ELF-1 (cell line): ENCODE measurements around the gene KATNB1.
"Not testable (repeated sequence)": the region's sequence is repeated elsewhere in the genome, so short reads cannot be mapped to it uniquely, and the experiment has no call there.

Experiments
- DNase-seq: peaks from one replicate; pipeline ENCODE4 v3.0.0-alpha.2; 2016; ENCODE audit warnings: low read depth, low spot score

The KATNB1 gene

DNA sequence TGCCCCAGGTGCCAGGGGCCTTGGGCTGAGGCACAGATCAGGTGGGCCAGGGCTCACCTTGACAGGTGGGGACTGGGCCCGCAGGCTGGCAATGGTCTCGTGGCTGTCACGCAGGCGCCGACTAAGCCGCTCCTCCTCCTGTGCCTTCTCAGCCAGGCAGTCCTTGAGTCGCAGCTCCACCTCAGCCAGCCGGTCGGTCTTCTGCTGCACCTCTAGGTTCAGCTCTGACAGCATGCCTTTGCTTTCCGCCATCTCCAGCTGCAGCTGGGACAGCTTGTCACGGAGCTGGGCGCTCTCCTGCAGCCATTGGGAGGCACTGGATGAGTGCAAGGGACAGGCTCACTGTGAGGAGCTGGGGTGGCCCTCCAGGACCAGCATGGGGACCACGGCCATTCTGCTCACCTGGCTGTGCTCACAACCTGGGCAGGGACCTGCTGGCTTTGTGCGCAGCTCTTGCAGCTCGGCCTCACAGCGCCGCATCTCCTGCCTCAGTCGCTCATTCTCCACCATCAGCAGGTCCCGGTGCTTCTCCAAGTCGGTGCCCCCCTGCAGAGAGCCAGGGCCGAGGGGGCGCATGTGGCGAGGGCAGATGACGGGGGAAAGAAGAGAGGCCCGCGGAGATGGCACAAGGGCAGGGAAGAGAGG, 35.7 kb downstream of the KATNB1 start:
- DNase-seq = no peak

DNA sequence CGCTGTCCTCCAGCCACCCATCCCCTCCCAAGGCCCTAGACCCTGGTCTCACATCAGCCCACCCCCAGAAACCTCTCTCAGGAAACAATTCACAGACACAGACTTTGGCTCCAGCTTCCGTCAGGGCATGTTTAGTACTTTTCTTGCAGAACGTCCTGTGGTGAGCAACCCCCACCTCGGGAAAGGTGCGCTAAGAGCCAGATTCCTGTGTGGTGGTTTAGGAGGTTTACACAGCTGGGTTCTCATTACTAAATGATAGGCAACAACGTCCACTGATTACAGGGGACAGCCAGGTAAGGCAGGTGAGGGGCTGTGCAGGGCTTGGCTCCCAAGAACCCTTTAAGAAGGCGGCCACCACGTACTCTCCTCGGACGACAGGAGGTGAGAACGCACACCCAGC, 37.4 kb downstream of the KATNB1 start:
- no peak for DNase-seq

DNA sequence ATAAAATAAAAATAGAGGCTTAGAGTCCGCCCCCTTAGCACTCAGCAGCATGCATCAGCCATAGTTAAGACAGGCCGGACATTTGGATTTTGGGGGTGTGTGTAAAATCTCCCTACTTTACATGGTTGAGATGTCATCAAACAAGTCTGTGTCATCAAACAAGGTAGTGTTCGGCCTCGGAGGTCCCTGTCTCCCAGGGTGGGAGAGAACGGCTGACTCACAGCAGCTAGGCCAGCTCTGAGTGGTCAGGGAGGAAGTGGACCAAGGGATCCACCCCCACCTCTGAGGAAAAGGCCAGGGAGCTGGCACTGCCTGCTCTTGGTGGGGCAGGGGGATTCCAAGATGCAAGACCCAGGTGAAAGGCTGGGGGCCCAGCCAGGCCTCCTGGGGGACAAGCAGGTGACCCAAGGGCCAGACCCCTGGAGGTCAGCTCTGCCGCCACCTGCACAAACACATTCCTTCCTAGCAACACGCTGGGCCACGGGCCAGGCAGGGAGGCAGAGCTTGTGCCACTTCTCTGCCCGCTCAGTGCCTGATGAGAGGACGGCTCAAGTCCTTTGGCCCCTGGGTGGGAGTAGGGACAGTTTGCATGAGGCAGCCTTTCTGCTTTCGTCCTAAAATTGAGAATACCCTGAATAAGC, 38.2 kb downstream of the KATNB1 start:
- DNase-seq = no peak

DNA sequence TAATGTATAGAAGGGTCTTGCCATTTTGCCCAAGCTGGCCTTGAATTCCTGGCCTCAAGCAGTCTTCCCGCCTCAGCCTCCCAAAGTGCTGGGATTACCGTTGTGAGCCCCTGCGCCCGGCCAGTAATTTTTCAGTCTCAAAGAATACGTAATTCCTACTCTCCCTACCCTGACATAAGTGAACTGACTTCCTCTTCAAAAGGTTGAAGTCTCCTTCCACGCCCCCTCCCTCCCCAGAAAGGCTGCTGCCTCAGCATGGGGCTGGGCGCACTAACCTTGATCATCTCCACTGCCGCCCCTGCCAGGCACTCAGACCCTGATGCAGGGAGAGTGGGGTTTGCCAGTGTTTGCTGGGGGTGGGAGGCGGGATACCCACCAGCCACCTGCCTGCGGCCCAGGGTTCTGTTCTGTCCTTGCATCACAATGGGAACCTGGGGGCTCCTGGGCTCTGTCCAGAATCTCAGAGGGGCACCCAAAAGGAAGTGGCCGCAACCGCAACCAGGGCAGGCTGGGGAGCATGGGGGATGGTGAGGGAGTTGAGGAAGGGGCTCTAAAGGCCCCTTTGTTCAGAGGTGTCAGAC, 39.2 kb downstream of the KATNB1 start:
- no peak for DNase-seq

DNA sequence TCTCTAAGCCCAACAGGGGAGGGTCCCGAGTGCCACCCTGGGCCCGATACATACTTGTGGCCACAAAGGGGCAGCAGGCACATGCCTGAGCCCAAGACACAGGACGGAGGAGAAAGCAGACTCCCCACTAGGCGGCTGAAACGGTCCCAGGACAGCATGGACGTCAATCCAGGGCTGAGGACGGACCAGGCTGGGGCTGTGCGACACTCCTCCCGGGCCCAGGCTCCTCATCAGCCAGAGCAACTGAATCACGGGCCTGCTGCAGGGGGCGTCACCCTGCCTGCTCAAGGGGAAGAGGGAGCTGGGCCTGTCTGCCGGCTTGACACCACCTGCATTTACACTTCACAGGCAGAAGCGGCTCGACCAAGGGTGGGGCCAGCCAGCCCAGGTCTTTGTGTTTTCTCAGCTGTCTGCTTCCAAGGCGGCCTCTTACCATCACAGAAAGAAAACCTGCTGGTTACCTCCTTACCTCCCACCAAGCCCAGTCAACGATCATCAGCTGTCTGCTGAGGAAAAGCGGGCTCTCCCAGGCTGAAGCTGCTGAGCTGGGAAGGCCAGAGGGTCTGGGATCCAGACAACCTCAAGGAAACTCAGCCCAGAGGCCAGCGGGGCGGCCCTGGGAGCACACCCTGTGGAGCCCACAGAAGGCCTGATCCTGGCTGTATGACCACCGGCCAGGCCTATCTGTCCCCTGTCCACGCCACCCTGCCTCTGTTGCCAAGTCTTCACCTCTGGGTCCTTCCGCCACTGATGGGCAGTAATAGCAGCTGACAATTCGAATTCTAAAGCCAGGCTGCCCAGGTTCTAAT, 40.3 kb downstream of the KATNB1 start:
- peak; percentile 99 for DNase-seq

DNA sequence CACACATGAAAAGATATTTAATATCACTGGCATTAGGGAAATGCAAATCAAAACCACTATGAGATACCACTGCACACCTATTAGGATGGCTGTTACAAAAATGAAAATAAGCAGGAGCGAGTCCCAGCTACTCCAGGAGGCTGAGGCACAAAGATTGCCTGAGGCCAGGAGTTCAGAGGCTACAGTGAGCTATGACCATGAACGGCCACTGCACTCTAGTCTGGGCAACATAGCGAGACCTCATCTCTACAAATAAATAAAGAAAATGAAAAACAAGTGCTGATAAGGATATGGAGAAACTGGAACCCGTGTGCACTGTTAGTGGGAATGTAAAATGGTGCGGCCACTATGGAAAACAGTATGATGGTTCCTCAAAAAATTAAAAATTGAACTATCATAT, 43.1 kb downstream of the KATNB1 start:
- no peak for DNase-seq

DNA sequence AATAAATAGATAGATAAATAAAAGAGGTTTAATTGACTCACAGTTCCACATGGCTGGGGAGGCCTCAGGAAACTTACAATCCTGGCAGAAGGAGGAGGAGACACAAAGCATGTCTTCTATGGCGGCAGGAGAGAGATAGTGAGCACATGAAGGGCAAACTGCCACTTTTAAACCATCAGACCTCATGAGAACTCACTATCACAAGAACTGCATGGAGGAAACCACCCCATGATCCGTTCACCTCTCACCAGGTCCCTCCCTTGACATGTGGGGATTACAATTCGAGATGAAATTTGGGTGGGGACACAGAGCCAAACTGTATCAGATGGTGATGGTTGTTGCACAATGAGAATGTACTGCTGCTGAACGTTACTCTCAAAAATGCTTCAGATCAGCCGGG, 44.3 kb downstream of the KATNB1 start:
- DNase-seq = not testable (repeated sequence)

DNA sequence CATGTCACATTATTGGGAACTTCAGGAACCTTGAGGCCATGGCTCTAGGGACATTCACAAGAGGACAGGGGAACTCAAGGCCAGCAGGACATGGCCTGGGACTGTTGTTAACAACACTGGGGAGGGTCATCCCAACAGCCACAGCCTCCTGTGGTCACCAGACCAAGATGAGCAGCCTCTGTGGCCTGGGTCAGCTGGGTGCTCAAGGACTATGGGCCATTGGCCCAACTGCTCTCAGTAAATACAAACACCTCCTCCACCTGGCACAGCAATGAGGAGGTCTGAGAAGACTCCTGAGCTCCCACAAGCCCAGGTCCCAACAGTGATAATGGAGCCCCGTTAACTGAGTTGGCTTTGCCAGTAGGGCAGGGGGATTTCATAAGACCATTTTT, 45.8 kb downstream of the KATNB1 start:
- no peak for DNase-seq

DNA sequence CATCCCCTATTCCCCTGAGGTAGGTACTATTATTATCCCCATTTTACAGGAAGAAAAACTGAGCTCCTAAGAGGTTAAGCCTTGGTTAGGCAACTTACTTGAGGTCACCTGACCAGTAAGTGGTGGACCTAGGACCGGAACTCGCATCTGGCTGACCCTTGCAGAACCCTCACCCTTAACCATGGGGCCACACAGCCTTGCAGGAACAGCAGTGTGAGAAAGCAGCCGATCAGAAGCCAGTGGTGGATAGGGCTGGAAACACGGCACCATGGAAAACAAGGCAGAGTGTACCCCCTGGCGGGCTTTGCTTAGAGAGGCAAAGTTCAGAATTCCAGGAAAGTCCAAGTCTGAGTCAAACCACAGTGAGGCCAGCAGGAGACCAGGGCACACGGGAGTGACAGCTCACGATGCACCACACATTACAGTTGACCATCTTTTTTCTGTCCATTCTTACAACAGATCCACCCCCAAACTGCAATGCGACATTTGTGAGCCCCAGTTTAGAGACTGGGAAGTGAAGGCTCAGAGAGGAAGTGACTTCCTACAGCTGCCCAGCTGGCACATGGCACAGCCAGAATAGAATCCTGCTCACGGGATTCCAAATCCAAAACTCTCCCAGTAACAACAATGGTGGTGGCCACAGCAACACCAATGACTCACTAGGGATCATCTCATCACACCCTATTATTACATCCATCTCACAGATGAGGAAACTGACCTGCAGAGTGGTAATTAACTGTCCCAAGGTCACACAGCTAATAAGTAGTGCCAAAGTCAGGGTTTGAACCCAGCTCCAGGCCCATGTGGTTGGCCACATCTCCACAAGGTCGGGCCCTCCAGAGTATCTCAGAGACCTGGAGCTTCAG, 46.4 kb downstream of the KATNB1 start:
- DNase-seq = no peak

DNA sequence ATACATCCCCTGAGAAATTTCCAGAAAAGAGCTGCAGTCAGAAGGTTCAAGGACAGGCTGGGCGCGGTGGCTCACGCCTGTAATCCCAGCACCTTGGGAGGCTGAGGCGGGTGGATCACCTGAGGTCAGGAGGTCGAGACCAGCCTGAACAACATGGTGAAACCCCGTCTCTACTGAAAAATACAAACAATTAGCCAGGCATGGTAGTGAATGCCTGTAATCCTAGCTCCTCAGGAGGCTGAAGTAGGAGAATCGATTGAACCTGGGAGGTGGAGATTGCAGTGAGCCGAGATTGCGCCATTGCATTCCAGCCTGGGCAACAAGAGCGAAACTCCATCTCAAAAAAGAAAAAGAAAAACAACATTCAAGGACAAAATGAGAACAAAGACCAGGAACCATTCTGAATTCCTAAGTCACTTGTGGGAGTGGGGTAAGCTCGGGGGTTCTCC, 47.1 kb downstream of the KATNB1 start:
- not testable (repeated sequence) for DNase-seq

DNA sequence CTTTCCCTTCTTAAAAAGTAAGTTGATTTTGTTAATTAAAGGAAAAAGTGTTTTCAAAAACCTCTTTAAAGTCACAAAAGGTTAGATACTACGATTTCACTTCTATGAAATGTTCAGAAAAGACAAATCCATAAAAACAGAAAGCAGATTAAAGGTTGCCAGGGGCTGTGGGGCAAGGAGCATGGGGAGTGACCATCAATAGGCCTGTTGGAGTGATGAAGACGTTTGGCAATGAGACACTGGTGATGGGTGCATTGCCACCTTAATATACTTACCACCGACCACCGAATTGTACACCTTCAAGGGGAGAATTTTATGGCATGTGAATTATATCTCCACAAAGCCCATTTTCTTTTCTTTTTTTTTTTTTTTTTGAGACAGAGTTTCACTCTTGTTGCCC, 47.5 kb downstream of the KATNB1 start:
- no peak for DNase-seq

DNA sequence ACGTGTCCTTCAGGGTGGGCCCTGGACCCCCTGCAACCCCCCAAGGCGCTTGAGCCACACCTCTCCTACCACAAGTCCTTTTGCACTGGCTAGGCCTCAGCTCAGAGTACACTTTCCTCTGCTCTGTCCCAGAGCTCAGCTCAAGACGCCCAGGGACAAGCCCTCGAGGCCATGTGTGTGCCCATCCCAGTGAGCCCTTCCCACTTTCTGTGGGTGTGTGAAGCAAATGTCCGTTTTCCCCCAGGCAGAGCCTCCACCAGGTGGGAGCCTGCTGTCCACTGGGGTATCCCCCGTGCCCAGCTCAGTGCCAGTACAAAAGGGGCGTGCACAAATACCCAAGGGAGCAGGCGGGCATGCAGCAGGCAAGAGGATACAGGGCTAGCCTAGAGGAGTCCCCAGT, 48.3 kb downstream of the KATNB1 start:
- DNase-seq = no peak

DNA sequence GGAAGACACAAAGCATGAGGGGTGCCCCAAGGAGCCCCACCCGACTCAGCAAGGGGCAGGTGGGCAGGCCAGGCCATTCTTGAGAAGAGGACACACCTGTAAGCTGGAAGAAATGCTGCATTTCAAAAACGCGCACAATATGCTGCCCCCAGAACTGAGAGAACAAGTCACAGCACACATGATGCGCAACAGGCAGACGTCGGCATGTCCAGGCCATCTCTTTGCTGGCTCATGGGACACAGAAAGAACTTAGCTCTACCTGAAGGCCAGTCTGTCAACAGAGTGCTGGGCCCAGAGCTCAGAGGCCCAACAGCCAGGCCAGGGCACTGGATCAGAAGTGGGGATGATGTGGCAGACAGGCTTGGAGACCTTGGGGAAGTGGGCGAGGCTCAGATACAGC, 48.8 kb downstream of the KATNB1 start:
- no peak for DNase-seq

DNA sequence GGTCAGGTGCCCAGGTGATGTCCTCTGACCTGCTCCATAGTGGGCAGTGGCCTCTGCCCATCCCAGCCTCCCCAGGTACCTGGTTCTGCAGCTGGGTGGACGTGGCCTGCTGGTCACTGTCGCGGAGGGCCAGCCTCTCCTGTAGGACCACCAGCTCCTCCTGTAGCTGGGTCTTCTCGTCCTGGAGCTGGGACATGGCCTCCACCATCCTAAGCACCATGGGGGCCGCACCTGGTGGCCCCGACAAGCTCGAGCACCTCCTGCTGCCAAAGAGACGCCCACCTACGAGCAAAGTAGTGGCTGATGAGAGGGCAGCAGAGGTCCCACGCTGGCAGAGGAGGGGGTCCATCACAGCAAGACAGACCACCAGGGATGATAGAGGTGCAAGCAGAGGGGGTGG, 49.8 kb downstream of the KATNB1 start:
- no peak for DNase-seq

DNA sequence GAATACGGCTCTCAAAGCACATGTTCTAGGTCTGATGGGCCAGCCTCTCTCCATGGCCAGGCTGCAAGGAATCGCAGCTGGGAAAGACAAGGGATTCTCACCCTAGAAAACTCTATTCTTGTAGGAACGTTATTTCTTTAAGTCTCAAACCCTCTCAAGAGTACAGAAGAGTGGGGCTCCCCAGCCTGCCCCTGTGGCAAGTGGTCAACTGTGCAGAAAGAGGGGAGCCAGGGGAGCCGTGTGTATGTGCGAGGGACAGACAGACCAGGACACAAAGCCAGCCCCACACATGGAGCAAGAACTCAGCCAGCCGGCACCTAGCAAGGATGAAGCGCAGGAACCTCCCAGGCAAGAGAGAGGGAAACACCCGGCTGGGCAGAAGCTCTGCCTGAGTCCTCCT, 50.4 kb downstream of the KATNB1 start:
- DNase-seq = no peak

DNA sequence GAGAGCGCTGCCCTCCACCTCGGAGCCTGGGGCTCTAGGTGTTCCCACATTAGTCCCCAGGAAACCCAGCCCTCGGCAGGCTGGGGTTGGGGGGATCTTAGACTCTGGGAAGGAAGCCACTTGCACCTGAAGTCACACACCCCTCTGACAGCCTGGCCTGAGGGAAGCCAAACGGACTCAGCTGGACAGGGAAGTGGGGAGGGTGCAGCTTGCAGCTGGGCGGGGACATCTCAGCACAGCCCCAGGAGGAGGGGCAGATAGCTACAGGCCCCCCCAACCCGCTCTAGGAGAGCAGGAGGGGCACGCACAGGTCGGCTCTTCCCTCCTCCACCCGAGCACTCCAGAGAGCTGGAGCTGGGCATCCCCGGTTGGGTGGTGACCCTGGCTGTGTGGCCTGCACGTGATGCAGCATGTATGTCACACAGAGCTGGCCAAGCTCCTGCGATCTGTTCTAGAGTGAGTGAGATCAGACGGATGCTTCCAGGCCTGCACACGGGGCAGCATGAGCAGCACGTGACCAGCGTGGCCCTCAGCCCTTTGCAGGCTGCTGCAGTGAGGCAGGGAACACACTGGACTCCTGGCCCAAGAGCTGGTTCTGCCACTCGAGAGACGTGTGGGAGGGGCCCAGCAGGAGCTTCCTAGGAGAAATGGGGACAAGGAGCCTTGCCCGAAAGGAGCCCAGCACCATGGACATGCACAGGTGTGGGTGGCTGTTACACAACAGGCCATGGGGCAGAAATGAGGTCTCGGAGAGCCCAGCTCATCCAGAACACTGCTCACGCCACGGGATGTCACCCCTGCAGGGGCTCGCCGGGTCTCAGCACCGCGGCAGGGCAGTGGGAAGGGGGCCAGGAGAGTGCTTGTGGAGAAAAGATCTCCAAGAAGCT, 51.3 kb downstream of the KATNB1 start:
- no peak for DNase-seq

DNA sequence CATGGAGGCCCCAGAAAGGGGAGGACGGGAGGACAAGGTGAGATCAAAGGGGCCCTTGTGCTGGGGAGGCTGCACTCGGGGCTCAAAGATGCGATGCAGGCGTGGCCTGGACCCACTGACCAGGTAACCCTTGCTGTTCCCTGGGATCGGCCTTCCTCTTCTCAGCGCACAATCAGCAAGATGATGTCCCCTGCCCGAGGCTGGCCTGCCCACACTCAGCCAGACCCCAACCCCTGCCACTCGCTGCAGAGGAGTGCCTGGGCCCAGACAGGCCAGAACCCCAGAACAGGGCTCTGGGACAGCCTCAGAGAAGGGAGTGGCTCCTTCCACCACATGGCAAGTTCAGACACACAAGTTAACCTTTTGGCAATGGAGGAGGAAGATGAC, 51.9 kb downstream of the KATNB1 start:
- no peak for DNase-seq

DNA sequence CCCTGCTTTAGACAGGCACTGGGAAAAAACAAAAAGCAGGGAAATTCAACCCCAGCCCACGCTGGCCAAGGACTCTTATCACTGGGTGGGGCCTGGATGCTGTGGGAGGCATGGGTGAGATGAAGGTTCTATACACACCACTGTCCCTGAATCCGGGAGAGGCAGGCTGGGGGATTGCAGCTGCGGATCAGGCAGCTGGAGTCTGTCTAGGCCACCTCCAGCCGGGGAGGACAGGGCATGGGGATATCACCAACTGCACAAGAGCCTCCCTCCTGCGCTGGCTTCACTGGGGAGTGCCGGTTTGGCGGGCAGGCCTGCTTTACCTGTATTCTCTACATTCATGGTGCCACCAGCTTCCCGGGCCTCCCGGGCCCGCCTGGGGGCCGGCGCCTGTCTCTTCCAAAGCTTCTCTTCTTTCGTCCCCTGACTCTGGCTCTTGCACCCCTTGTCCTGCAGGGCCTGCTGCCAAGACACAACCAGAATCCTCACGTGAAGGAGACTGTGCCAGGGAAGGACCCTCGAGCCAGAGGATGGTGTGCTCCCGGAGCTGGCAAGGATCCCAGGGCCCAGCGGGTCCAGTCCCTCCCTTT, 52.8 kb downstream of the KATNB1 start:
- no peak for DNase-seq

DNA sequence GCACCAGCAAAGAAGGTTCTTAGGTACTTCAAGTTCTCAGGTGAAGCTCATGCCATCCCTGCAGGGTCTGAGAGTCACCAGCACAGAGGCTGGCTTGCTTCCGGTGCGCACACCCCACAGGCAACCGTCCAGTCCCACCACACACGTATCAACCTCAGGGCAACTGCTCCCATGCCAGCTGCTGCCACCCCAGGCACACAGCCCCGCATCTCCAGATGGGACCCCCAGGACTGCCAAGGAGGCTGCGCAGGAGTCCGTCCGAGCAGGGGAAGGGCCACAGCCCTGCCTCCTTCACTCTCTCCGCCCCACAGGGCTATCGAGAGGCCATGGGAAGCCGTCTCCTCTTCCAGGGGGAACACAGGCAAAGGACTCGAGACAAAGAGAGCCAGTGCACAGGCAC, 53.4 kb downstream of the KATNB1 start:
- no peak for DNase-seq

DNA sequence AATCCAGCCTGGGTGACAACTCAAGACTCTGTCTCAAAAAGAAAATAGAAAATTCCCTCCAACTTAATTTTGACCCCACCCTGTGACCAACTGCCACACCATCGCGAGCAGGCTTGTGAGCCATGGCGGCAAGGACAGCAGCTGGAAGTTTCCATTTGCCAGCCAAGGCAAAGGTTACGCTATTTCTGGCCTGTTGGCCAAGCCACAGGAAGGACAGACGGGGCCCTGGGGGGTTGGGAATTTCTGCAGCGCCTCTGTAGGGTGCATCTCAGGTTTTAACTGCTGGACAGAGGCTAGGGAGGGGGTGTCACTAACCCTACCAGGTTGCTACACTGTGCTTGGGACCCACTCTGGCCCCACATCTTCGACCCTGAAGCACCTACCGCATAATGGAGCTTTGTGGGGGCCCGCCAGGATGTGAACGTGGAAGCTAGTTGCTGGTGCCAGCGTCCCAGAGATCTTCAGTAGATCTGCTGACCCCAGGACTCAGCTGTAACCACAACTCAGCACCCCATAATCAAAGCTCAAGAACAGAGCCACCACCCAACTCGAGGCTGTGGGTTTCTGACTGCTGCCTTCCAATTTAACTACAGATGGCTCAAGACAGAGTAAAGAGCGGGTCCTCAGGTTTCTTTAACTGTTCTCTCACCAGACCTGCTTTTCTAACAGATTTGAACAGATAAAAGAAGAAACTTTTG, 55.8 kb downstream of the KATNB1 start:
- no peak for DNase-seq
